ENCODE measurements around the gene HECTD3. TPM values are rescaled to one million over a fixed set of nuclear protein-coding genes. Genes with fewer than 3 reads are reported as not detected.

The HECTD3 gene
- total and polyA plus RNA-seq, 9 of the 15 experiments (the other 6 are each of a cell fraction or from before 2014, with no cell fraction given) = 6.3 to 50.8 (median 18.9) TPM

- TF ChIP-seq UBTF (IDR thresholded peaks at IDR 0.05; ENCODE audit: borderline replicate concordance in 1 of 2, low read depth in 2 of 2, low read length in 2 of 2) = no peak
- TF ChIP-seq ZSCAN32 (CRISPR knock-in tag; IDR thresholded peaks at IDR 0.05) = no peak
- no peak for TF ChIP-seq GTF3C2 (IDR thresholded peaks at IDR 0.05; ENCODE audit: borderline replicate concordance, extremely low read depth, insufficient read length)
- peak; percentile 99 for TF ChIP-seq ARID4B (CRISPR knock-in tag; IDR thresholded peaks at IDR 0.05)
- TF ChIP-seq HNRNPL (IDR thresholded peaks at IDR 0.05; ENCODE audit: low read depth, low read length) = 0 out of 2 replicates have a peak, but pooled peaks have one; percentile 38
- TF ChIP-seq E2F4 (CRISPR knock-in tag; IDR thresholded peaks at IDR 0.05; ENCODE audit: low read depth) = no peak
- peak in 1 of 2 experiments; percentile 88; a peak in 2 of 4 replicates for TF ChIP-seq MNT (conservative IDR thresholded peaks at IDR 0.05)
- no peak for TF ChIP-seq ZNF253 (CRISPR knock-in tag; conservative IDR thresholded peaks at IDR 0.05)
- 0 out of 2 replicates have a peak, but pooled peaks have one; percentile 55 for TF ChIP-seq SMARCE1 (IDR thresholded peaks at IDR 0.05)
- TF ChIP-seq KLF13 (tag; IDR thresholded peaks at IDR 0.05; ENCODE audit: borderline replicate concordance, low read depth) = peak; percentile 53; the same call in 1 of the 2 replicates
Measured at GRCh38 chr1:45010855-45011811, at the start of gene HECTD3 (continued).
